Astrocyte (in vitro differentiated cells and primary cell): ENCODE data around the gene ZBTB12. TPM values are rescaled to one million over a fixed set of nuclear protein-coding genes. Genes with fewer than 3 reads are reported as not detected.
"Not testable (repeated sequence)": the region's sequence is repeated elsewhere in the genome, so short reads cannot be mapped to it uniquely, and the experiment has no call there.

Source experiments
- DNase-seq: peaks from one replicate; pipeline ENCODE4 v3.0.0-alpha.2; 2010; ENCODE audit warnings: low read depth
- FAIRE-seq: peaks from 2 replicates; lab custom pipeline; 2011; peaks lifted over from hg19 to GRCh38; lab: Jason Lieb, UNC
- H2AFZ ChIP-seq: 2 replicates; pipeline ENCODE4 v1.6.0; 2012; ENCODE audit warnings: low read depth, low read length, inconsistent platforms
- H3K27ac ChIP-seq: 2 replicates; pipeline ENCODE4 v1.5.1; 2011; ENCODE audit warnings: low read depth, low read length, inconsistent platforms
- H3K27me3 ChIP-seq: 2 replicates; pipeline ENCODE4 v1.6.0; 2011; ENCODE audit warnings: low read length, inconsistent platforms; ENCODE audit not compliant: insufficient read depth
- H3K36me3 ChIP-seq: 2 replicates; pipeline ENCODE4 v1.5.1; 2011; ENCODE audit warnings: low read length, inconsistent platforms; ENCODE audit not compliant: insufficient read depth
- H3K4me1 ChIP-seq: 2 replicates; pipeline ENCODE4 v1.5.1; 2011; ENCODE audit warnings: low read length, inconsistent platforms; ENCODE audit not compliant: insufficient read depth
- H3K4me2 ChIP-seq: 2 replicates; pipeline ENCODE4 v1.6.0; 2012; ENCODE audit warnings: low read length, inconsistent platforms
- H3K4me3 ChIP-seq: 2 replicates; pipeline ENCODE4 v1.5.1; 2011; ENCODE audit warnings: low read depth, mild to moderate bottlenecking, low read length, inconsistent platforms; ENCODE audit not compliant: insufficient read depth
- H3K79me2 ChIP-seq: 2 replicates; pipeline ENCODE4 v1.6.0; 2012; ENCODE audit warnings: mild to moderate bottlenecking, low read length, inconsistent platforms; ENCODE audit not compliant: insufficient read depth
- H3K9ac ChIP-seq: 2 replicates; pipeline ENCODE4 v1.6.0; 2012; ENCODE audit warnings: mild to moderate bottlenecking, low read length, inconsistent platforms
- H3K9me3 ChIP-seq: 2 replicates; pipeline ENCODE4 v1.5.1; 2012; ENCODE audit warnings: low read depth, mild to moderate bottlenecking, low read length, inconsistent platforms; ENCODE audit not compliant: insufficient read depth
- H4K20me1 ChIP-seq: 2 replicates; pipeline ENCODE4 v1.6.0; 2012; ENCODE audit warnings: low read length, inconsistent platforms; ENCODE audit not compliant: insufficient read depth
- H3K27ac Mint-ChIP-seq: one replicate; pipeline ENCODE4 v1.8.0; 2021; ENCODE audit warnings: mild to moderate bottlenecking, mixed read lengths; ENCODE audit not compliant: unreplicated experiment
- H3K27me3 Mint-ChIP-seq: one replicate; pipeline ENCODE4 v1.8.0; 2021; ENCODE audit warnings: low read depth, mixed read lengths; ENCODE audit not compliant: unreplicated experiment
- H3K36me3 Mint-ChIP-seq: one replicate; pipeline ENCODE4 v1.8.0; 2021; ENCODE audit warnings: low read depth, mixed read lengths; ENCODE audit not compliant: unreplicated experiment
- H3K4me1 Mint-ChIP-seq: one replicate; pipeline ENCODE4 v1.8.0; 2021; ENCODE audit warnings: low read depth, mixed read lengths; ENCODE audit not compliant: unreplicated experiment
- H3K4me3 Mint-ChIP-seq: one replicate; pipeline ENCODE4 v1.8.0; 2021; ENCODE audit warnings: mild to moderate bottlenecking, moderate library complexity, mixed read lengths; ENCODE audit not compliant: unreplicated experiment
- H3K9me3 Mint-ChIP-seq: one replicate; pipeline ENCODE4 v1.8.0; 2021; ENCODE audit warnings: mild to moderate bottlenecking, mixed read lengths; ENCODE audit not compliant: unreplicated experiment
- CTCF ChIP-seq: IDR thresholded peaks from 2 replicates; pipeline ENCODE4 v1.5.1; 2011; ENCODE audit warnings: low read depth, mild to moderate bottlenecking, inconsistent platforms, low read length, moderate library complexity; ENCODE audit not compliant: insufficient read depth
- EZH2 ChIP-seq: IDR thresholded peaks from 2 replicates; pipeline ENCODE4 v1.6.1; 2012; ENCODE audit warnings: mild to moderate bottlenecking, low read length, inconsistent platforms; ENCODE audit not compliant: insufficient read depth
- total RNA-seq: library from RNA; stranded (reverse); gene quantifications from 2 replicates; pipeline ENCODE4 v1.2.1, GENCODE V29; 2021

Gene ZBTB12
- total RNA-seq, 1 donor from 2014 or later, result 4.6 TPM

- H3K9ac ChIP-seq, result no peak overlapping the region
- TF ChIP-seq CTCF, result no peak
- no peak for TF ChIP-seq EZH2
- H2AFZ ChIP-seq, result no peak overlapping the region
- H3K27me3 Mint-ChIP-seq, result no peaks in the 10 kb centered on the region
- peaks cover 10% of the 10 kb centered on the region for H4K20me1 ChIP-seq
- H3K79me2 ChIP-seq, result peaks cover 13% of the 10 kb centered on the region
- H3K27ac ChIP-seq, result no peak overlapping the region
- peaks cover 7% of the 10 kb centered on the region for H3K4me1 ChIP-seq
- DNase-seq (no peak), FAIRE-seq (no peak)
- no peak overlapping the region for H3K4me2 ChIP-seq
- no peaks in the 10 kb centered on the region for H3K9me3 Mint-ChIP-seq
- H3K36me3 Mint-ChIP-seq, result peaks cover 13% of the 10 kb centered on the region
- no peak overlapping the region for H3K27ac Mint-ChIP-seq
- H3K4me3 Mint-ChIP-seq, result no peak overlapping the region
- peaks cover 4% of the 10 kb centered on the region for H3K36me3 ChIP-seq
- peaks cover 7% of the 10 kb centered on the region for H3K4me1 Mint-ChIP-seq
- H3K4me3 ChIP-seq, result no peak overlapping the region
- H3K27me3 ChIP-seq, result no peaks in the 10 kb centered on the region
- no peaks in the 10 kb centered on the region for H3K9me3 ChIP-seq
Observed at GRCh38 chr6:31860349-31860748, 41.5 kb downstream of the ZBTB12 start.

GRCh38 chr6:31859923-31860322 lies 42.0 kb downstream of the ZBTB12 start:
- H3K27me3 Mint-ChIP-seq, result no peaks in the 10 kb centered on the region
- no peaks in the 10 kb centered on the region for H3K9me3 Mint-ChIP-seq
- Histone ChIP-seq H3K27ac (no peak overlapping the region), H3K4me3 (no peak overlapping the region), H3K9me3 (no peaks in the 10 kb centered on the region), H3K4me2 (no peak overlapping the region), H3K27me3 (no peaks in the 10 kb centered on the region), H4K20me1 (peaks cover 10% of the 10 kb centered on the region), H3K4me1 (peaks cover 7% of the 10 kb centered on the region), H3K9ac (no peak overlapping the region), H2AFZ (no peak overlapping the region), H3K79me2 (peaks cover 13% of the 10 kb centered on the region), H3K36me3 (peaks cover 4% of the 10 kb centered on the region)
- no peak for TF ChIP-seq EZH2
- no peak for TF ChIP-seq CTCF
- no peak overlapping the region for H3K4me3 Mint-ChIP-seq
- peaks cover 16% of the 10 kb centered on the region for H3K36me3 Mint-ChIP-seq
- peaks cover 6% of the 10 kb centered on the region for H3K4me1 Mint-ChIP-seq
- FAIRE-seq (no peak), DNase-seq (no peak)
- no peak overlapping the region for H3K27ac Mint-ChIP-seq

GRCh38 chr6:31858707-31859106 lies 43.2 kb downstream of the ZBTB12 start:
- no peaks in the 10 kb centered on the region for H3K27me3 ChIP-seq
- peaks cover 10% of the 10 kb centered on the region for H4K20me1 ChIP-seq
- Mint-ChIP-seq H3K9me3 (no peaks in the 10 kb centered on the region), H3K36me3 (peaks cover 16% of the 10 kb centered on the region), H3K4me1 (peaks cover 4% of the 10 kb centered on the region), H3K27me3 (no peaks in the 10 kb centered on the region), H3K4me3 (no peak overlapping the region), H3K27ac (no peak overlapping the region)
- H2AFZ ChIP-seq, result no peak overlapping the region
- H3K9me3 ChIP-seq, result no peaks in the 10 kb centered on the region
- no peak overlapping the region for H3K27ac ChIP-seq
- no peak overlapping the region for H3K4me3 ChIP-seq
- peaks cover 4% of the 10 kb centered on the region for H3K4me1 ChIP-seq
- TF ChIP-seq EZH2 (no peak), CTCF (no peak)
- H3K36me3 ChIP-seq, result peaks cover 4% of the 10 kb centered on the region
- no peak overlapping the region for H3K9ac ChIP-seq
- H3K4me2 ChIP-seq, result no peak overlapping the region
- DNase-seq, result no peak
- no peak for FAIRE-seq
- peaks cover 13% of the 10 kb centered on the region for H3K79me2 ChIP-seq

GRCh38 chr6:31857774-31858173 lies 44.1 kb downstream of the ZBTB12 start:
- Mint-ChIP-seq H3K4me3 (peak overlapping the region; percentile 60), H3K36me3 (peaks cover 18% of the 10 kb centered on the region)
- not testable (repeated sequence) for H3K27ac Mint-ChIP-seq, H3K36me3 ChIP-seq, FAIRE-seq, H3K27ac ChIP-seq, H3K4me1 ChIP-seq, H2AFZ ChIP-seq, H3K4me1 Mint-ChIP-seq, H3K9ac ChIP-seq, H3K4me3 ChIP-seq, H3K27me3 ChIP-seq, H3K9me3 Mint-ChIP-seq, H3K9me3 ChIP-seq, H3K4me2 ChIP-seq, H3K27me3 Mint-ChIP-seq, DNase-seq
- H4K20me1 ChIP-seq, result peaks cover 10% of the 10 kb centered on the region
- H3K79me2 ChIP-seq, result peaks cover 13% of the 10 kb centered on the region
